ENCODE data around the gene SCARB1.

DNA sequence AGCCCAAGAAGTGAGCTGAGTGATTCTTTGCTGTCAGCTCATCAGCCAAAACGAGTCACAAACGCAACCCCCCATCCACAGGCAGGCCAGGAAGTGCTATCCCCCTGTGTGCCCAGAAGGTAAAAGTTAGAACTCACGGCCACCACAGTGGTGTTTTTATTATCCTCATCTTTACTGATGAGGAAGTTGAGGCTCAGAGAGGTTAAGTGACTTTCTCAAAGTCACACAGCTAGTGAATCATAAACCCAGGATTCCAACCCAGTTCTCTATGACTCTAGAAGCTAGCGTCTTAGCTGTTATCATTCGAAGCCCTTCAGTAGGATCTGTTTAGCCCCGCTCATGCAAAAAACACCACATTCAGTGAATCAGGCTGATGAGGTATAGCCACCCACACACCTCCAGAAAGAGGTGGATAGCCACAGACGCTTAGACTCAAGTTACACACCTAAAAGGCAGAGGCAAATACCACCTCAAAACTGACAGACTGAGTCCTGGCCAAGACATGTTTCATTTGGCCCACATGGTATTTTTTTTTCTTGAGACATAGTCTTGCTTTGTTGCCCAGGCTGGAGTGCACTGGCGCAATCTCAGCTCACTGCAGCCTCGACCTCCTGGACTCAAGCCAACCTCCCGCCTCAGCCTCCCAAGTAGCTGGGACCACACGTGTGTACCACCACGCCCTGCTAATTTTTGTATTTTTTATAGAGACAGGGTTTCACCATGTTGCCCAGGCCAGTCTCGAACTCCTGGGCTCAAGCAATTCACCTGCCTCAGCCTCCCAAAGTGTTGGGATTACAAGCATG is 100.7 kb downstream of the SCARB1 start:
- TF ChIP-seq POLR2A (IDR thresholded peaks at IDR 0.05; ENCODE audit: low read depth) (no peak), EP300 (IDR thresholded peaks at IDR 0.05) (no peak), POLR2AphosphoS5 (IDR thresholded peaks at IDR 0.05) (no peak)

Measured in esophagus muscularis mucosa (tissue), 3 donors.